ENCODE results near the gene ADAR.

DNA sequence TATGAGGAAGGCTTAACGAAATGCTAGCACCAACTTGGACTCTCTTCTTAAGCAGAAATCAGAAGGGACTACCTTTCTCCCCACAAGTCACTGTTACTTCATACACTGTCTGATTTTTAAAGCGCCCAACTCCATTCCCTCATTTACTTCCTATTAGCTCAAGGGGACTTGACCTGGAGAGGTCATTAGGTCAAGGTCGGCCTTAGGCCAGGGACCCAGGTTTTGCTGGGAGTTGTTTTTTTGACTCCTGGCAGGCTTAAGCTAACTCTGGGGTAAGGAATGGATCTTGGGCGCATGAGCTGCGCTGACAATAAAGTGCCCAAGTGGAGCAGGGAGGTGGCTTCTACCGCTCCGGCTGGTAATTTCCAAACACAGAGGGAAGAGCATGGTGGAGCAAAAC, 16.8 kb downstream of the ADAR start:
- TF ChIP-seq, protein P1, sequence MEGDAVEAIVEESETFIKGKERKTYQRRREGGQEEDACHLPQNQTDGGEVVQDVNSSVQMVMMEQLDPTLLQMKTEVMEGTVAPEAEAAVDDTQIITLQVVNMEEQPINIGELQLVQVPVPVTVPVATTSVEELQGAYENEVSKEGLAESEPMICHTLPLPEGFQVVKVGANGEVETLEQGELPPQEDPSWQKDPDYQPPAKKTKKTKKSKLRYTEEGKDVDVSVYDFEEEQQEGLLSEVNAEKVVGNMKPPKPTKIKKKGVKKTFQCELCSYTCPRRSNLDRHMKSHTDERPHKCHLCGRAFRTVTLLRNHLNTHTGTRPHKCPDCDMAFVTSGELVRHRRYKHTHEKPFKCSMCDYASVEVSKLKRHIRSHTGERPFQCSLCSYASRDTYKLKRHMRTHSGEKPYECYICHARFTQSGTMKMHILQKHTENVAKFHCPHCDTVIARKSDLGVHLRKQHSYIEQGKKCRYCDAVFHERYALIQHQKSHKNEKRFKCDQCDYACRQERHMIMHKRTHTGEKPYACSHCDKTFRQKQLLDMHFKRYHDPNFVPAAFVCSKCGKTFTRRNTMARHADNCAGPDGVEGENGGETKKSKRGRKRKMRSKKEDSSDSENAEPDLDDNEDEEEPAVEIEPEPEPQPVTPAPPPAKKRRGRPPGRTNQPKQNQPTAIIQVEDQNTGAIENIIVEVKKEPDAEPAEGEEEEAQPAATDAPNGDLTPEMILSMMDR (optimal IDR thresholded peaks at IDR 0.05 in 1 of 3, IDR thresholded peaks at IDR 0.05 in 1 of 3, conservative IDR thresholded peaks at IDR 0.05 in 1 of 3; ENCODE audit: extremely low read depth in 1 of 3, insufficient read depth in 2 of 3, low read length in 3 of 3), result no peak
- no peak for TF ChIP-seq EZH2 (IDR thresholded peaks at IDR 0.05; ENCODE audit: low read length)
